ENCODE measurements around the gene SNX27. TPM values are rescaled to one million over a fixed set of nuclear protein-coding genes. Genes with fewer than 3 reads are reported as not detected.

The SNX27 gene
- total RNA-seq, 2 experiments from 2014 or later: 13.2 to 13.3 TPM

GRCh38 chr1:151565502-151566189 lies 46.2 kb upstream of the SNX27 start:
- Histone ChIP-seq H3K27ac (ENCODE audit: low read depth in 1 of 2, low read length in 2 of 2) (no peak overlapping the region), H3K4me1 (ENCODE audit: insufficient read depth, low read length) (peaks cover 11% of the 10 kb centered on the region), H3K36me3 (ENCODE audit: insufficient read depth, low read length) (no peaks in the 10 kb centered on the region), H3K9me3 (ENCODE audit: control insufficient read depth in 1 of 2, insufficient read depth in 1 of 2, low read length in 2 of 2) (no peaks in the 10 kb centered on the region), H3K27me3 (ENCODE audit: control insufficient read depth in 1 of 2, insufficient read depth in 2 of 2, low read length in 2 of 2) (no peaks in the 10 kb centered on the region), H3K4me3 (ENCODE audit: low read length) (no peak overlapping the region)
- Mint-ChIP-seq H3K27me3 (no peaks in the 10 kb centered on the region), H3K4me3 (no peak overlapping the region), H3K4me1 (ENCODE audit: low read depth) (peaks cover 6% of the 10 kb centered on the region), H3K9me3 (no peaks in the 10 kb centered on the region), H3K36me3 (ENCODE audit: low read depth) (peaks cover 27% of the 10 kb centered on the region), H3K27ac (no peak overlapping the region)
- DNase-seq: no peak
- CTCF ChIA-PET: interaction anchor here (1.6 kb wide), 1 partner anchor 28 kb away, joined by 5 read pairs; no protein-coding TSS in a partner anchor
- POLR2A ChIA-PET: no interaction called here
- ATAC-seq (ENCODE audit: poor library complexity): no peak
- intact Hi-C loops (cut with DNase I, micrococcal nuclease): no loop called here
- no peak for TF ChIP-seq CTCF (IDR thresholded peaks at IDR 0.05)

- peaks cover 22% of the 10 kb centered on the region for H3K36me3 Mint-ChIP-seq (ENCODE audit: low read depth)
- peak; percentile 90 for ATAC-seq (ENCODE audit: poor library complexity)
- H3K4me3 ChIP-seq (ENCODE audit: low read length): no peak overlapping the region
- H3K27ac Mint-ChIP-seq: peak overlapping the region; percentile 7
- H3K27ac ChIP-seq (ENCODE audit: low read depth in 1 of 2, low read length in 2 of 2): no peak overlapping the region
- intact Hi-C loops (cut with DNase I, micrococcal nuclease): no loop called here
- peaks cover 6% of the 10 kb centered on the region for H3K4me1 Mint-ChIP-seq (ENCODE audit: low read depth)
- no peak for TF ChIP-seq CTCF (IDR thresholded peaks at IDR 0.05)
- no peaks in the 10 kb centered on the region for H3K36me3 ChIP-seq (ENCODE audit: insufficient read depth, low read length)
- no peak overlapping the region for H3K4me3 Mint-ChIP-seq
- peak in 10 of 14 experiments; percentile 3 to 69 (median 20) for DNase-seq
- no peaks in the 10 kb centered on the region for H3K9me3 Mint-ChIP-seq
- ChIA-PET CTCF (interaction anchor here (0.6 to 0.9 kb wide), 2 partner anchors 25 to 86 kb away, joined by 3 to 4 read pairs; no protein-coding TSS in a partner anchor), POLR2A (interaction anchor here (0.7 kb wide), 1 partner anchor 271 kb away, joined by 3 read pairs; no protein-coding TSS in a partner anchor)
- H3K27me3 ChIP-seq (ENCODE audit: control insufficient read depth in 1 of 2, insufficient read depth in 2 of 2, low read length in 2 of 2): no peaks in the 10 kb centered on the region
- H3K4me1 ChIP-seq (ENCODE audit: insufficient read depth, low read length): peaks cover 11% of the 10 kb centered on the region
- no peaks in the 10 kb centered on the region for H3K9me3 ChIP-seq (ENCODE audit: control insufficient read depth in 1 of 2, insufficient read depth in 1 of 2, low read length in 2 of 2)
- no peaks in the 10 kb centered on the region for H3K27me3 Mint-ChIP-seq
Measured at GRCh38 chr1:151568626-151569088, 43.2 kb upstream of the SNX27 start.

- ChIA-PET POLR2A (no interaction called here), CTCF (no interaction called here)
- H3K27ac ChIP-seq (ENCODE audit: low read depth in 1 of 2, low read length in 2 of 2): no peak overlapping the region
- ATAC-seq (ENCODE audit: poor library complexity) (no peak), DNase-seq (no peak)
- no peaks in the 10 kb centered on the region for H3K27me3 ChIP-seq (ENCODE audit: control insufficient read depth in 1 of 2, insufficient read depth in 2 of 2, low read length in 2 of 2)
- intact Hi-C loops (cut with DNase I, micrococcal nuclease): no loop called here
- H3K4me3 Mint-ChIP-seq: no peak overlapping the region
- H3K36me3 Mint-ChIP-seq (ENCODE audit: low read depth): peaks cover 17% of the 10 kb centered on the region
- no peaks in the 10 kb centered on the region for H3K27me3 Mint-ChIP-seq
- H3K9me3 Mint-ChIP-seq: no peaks in the 10 kb centered on the region
- peaks cover 11% of the 10 kb centered on the region for H3K4me1 ChIP-seq (ENCODE audit: insufficient read depth, low read length)
- H3K4me3 ChIP-seq (ENCODE audit: low read length): no peak overlapping the region
- no peaks in the 10 kb centered on the region for H3K9me3 ChIP-seq (ENCODE audit: control insufficient read depth in 1 of 2, insufficient read depth in 1 of 2, low read length in 2 of 2)
- no peaks in the 10 kb centered on the region for H3K36me3 ChIP-seq (ENCODE audit: insufficient read depth, low read length)
- TF ChIP-seq CTCF (IDR thresholded peaks at IDR 0.05): no peak
- peaks cover 6% of the 10 kb centered on the region for H3K4me1 Mint-ChIP-seq (ENCODE audit: low read depth)
- no peak overlapping the region for H3K27ac Mint-ChIP-seq
Measured at GRCh38 chr1:151570819-151571218, 41.0 kb upstream of the SNX27 start.

Data from CD4-positive, alpha-beta T cell (primary cell).